Heart left ventricle (tissue), 13 donors: ENCODE data around the gene PLA2G4F.

Experiments used
- CTCF ChIP-seq, 12 donors: fragments of 200-600 bp; sonication (generic) in 4 of 12; IDR thresholded peaks; one replicate each; pipeline versions ENCODE4 v1.5.0 to v1.8.0; 2018 to 2022; ENCODE audit warnings: antibody characterized with exemption in 12 of 12, mild to moderate bottlenecking in 5 of 12
- POLR2A ChIP-seq, 2 donors: fragments of 450-650 bp; IDR thresholded peaks; one replicate each; pipeline ENCODE4 v1.6.1; 2017; ENCODE audit warnings: antibody characterized with exemption in 2 of 2, mild to moderate bottlenecking in 2 of 2, moderate library complexity in 2 of 2
- donor health status: ischemic (EF 13 %, LVEDD 7.1; RV severe dilation, severe dysfunction).
- donor health status: DM: no; HTN: yes; CAD: no.
- donor health status: DM: no; HTN: no; CAD: no.
- donor health status: ischemic (EF 25% LVEDD 6.9; RV normal size, moderate dysfunction).
- donor health status: ischemic (EF 25% LVEDD 5.7; RV mildly dilated, moderate dysfunction).
- donor health status: ischemic (EF 35%, LVEDD 5.7; RV mildly dilated, moderate dysfunction).
- donor health status: nonischemic (EF 11% LVEDD 7.7; RV severe dilation, severe dysfunction).
- donor health status: DM: yes; HTN: yes; CAD: no.
- donor health status: PGD.
- donor health status: ischemic (EF 29% LVEDD 5.4; RV normal size, mild dysfunction).
- donor health status: nonischemic (EF 23%, LVEDD 6.1; RV moderate dilation, normal function).

GRCh38 chr15:42198516-42198915 is 42.1 kb upstream of the PLA2G4F start:
- no peak for TF ChIP-seq CTCF (IDR thresholded peaks at IDR 0.05)
- no peak for TF ChIP-seq POLR2A (IDR thresholded peaks at IDR 0.05)
